ENCODE measurements around the gene RFX1.

The RFX1 gene

DNA sequence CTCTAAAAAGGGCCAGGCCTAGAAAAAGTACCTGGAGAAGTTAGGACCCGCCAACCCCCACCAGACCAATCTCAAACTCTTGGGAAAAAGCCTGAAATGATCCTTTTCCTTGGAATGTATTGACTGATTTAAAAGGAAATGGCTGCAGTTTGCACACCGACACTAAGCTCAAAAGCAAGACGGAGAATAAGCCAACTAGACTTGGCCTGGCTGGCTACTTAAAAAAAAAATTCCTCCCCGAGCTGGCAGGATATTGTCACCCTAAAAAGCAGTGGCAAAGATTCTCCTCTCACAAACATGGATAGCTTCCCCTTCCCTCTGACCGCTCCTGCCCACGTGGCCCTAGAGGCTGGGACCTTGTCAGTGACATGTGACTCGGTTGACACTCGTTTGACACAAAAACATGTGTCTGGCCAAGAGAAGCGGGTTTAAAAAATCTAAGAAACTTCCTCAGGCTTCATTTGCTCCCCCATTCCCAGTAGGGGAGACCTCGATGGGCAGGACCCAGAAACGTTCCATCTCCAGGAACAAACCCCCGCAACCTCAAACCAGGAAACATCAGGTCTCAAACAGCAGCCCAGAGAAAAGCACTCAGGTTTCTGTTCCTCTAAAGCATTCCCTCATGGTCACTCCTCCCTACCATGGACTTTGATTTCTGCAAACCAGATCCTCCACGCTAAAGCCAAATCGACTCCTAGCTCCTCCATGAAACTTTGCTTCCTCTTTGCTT is 1.3 kb downstream of the RFX1 start:
- TF ChIP-seq ZNF70 (CRISPR knock-in tag; IDR thresholded peaks at IDR 0.05) (no peak), SNAI2 (CRISPR knock-in tag; IDR thresholded peaks at IDR 0.05) (no peak), ISL1 (CRISPR knock-in tag; IDR thresholded peaks at IDR 0.05) (no peak), PPARA (CRISPR knock-in tag; IDR thresholded peaks at IDR 0.05; ENCODE audit: borderline replicate concordance) (no peak), GLIS3 (CRISPR knock-in tag; IDR thresholded peaks at IDR 0.05) (no peak), RARB (CRISPR knock-in tag; IDR thresholded peaks at IDR 0.05) (no peak), CSDC2 (CRISPR knock-in tag; IDR thresholded peaks at IDR 0.05) (no peak), OSR1 (CRISPR knock-in tag; IDR thresholded peaks at IDR 0.05) (no peak)
- TF ChIP-seq, protein P1, sequence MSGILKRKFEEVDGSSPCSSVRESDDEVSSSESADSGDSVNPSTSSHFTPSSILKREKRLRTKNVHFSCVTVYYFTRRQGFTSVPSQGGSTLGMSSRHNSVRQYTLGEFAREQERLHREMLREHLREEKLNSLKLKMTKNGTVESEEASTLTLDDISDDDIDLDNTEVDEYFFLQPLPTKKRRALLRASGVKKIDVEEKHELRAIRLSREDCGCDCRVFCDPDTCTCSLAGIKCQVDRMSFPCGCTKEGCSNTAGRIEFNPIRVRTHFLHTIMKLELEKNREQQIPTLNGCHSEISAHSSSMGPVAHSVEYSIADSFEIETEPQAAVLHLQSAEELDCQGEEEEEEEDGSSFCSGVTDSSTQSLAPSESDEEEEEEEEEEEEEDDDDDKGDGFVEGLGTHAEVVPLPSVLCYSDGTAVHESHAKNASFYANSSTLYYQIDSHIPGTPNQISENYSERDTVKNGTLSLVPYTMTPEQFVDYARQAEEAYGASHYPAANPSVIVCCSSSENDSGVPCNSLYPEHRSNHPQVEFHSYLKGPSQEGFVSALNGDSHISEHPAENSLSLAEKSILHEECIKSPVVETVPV (CRISPR knock-in tag; IDR thresholded peaks at IDR 0.05), result no peak
- no peak for ATAC-seq

DNA sequence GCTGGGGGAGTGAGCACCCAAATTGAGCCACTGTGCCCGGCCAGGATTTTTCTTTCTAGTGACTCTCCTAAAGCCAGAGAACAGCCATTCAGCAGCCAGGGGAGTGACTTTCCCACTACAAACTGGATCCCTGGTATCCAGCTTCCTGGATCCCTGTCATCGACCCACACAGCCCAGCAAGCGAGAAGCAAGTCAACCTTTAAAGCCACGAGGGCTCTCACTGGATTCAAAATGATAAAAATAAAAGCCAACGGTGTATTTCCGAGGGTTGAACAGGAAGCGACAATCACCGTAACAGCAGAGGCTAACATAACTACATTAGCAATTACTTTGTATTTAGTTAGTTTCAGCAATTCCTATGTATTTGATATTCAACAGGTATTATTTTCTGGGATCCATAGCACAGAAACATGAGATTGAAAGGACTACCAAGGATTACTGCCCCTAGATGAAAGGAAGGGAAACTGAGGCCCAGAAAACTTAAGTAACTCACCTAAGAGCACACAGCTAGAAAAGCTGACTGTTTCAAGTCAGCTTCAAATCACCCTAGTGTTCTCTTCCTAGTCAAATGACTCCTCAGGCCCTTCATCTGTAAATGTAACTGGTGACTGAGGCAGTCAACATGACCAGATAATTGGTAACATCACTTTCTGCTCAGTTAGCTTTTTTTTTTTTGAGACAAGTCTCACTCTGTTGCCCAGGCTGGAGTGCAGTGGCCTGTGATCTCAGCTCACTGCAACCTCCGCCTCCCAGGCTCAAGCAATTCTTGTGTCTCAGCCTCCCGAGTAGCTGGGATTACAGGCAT is 2.7 kb downstream of the RFX1 start:
- no peak for ATAC-seq
- TF ChIP-seq PPARA (CRISPR knock-in tag; IDR thresholded peaks at IDR 0.05; ENCODE audit: borderline replicate concordance) (no peak), TOX (CRISPR knock-in tag; IDR thresholded peaks at IDR 0.05; ENCODE audit: borderline replicate concordance) (no peak)
- TF ChIP-seq, protein P1 (CRISPR knock-in tag; IDR thresholded peaks at IDR 0.05), result no peak

DNA sequence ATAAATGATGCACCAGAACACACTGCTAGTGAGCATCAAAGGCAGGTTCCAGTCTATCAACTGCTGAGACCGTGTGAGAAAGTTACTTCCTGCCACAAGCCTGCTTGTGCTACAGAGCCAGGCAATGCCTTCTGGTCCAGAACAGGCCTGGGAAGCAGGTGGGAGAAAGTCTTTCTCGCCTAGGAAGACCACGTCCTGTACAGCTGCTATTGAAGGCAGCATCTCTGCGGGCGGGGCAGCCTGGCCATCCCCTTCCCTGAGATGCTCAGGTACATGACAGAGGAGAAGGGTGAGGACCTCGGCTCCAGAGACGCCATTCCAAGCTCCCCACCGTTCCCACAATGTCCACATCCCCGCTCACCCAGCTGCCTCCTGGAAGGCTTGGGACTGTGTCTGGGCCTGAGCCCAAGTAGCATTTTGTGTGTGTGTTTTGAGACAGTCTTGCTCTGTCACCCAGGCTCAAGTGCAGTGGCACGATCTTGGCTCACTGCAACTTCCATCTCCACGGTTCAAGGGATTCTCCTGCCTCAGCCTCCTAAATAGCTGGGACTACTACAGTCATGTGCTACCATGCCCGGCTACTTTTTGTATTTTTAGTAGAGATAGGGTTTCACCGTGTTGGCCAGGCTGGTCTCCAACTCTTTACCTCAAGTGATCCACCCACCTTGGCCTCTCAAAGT is 3.4 kb downstream of the RFX1 start:
- ATAC-seq, result no peak
- TF ChIP-seq ZFP3 (CRISPR knock-in tag; IDR thresholded peaks at IDR 0.05) (no peak), ZNF70 (CRISPR knock-in tag; IDR thresholded peaks at IDR 0.05) (no peak), ZFP30 (CRISPR knock-in tag; IDR thresholded peaks at IDR 0.05) (no peak), TCF4 (CRISPR knock-in tag; IDR thresholded peaks at IDR 0.05; ENCODE audit: borderline replicate concordance) (no peak)

DNA sequence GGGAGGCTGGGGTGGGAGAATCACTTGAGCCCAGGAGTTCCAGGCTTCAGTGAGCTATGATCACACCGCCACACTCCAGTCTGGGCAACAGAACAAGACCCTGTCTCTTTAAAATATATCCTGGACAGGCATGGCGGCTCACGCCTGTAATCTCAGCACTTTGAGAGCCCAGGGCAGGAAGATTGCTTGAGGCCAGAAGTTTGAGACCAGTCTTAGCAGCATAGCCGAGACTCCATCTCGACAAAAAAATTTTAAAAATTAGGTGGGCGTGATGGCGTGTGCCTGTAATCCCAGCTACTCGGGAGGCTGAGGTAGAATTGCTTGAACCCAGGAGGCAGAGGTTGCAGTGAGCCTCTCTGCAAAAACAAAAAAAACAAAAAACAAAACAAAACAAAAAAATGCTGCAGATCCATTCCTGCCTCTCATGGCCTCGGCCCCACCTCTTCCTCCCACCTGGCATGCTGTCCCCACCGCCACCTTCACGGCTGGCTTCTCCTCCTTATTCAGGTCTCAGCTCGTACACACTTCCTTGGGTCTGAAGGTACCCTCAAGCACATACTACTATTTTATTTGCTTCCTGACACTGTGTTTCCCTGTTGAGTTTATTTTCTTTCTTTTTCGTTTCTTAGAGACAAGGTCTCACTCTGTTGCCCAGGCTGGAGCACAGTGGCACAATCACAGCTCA is 5.3 kb downstream of the RFX1 start:
- TF ChIP-seq, protein P1 (CRISPR knock-in tag; IDR thresholded peaks at IDR 0.05), result no peak
- TF ChIP-seq RARB (CRISPR knock-in tag; IDR thresholded peaks at IDR 0.05), result no peak
- no peak for TF ChIP-seq ESRRG (CRISPR knock-in tag; IDR thresholded peaks at IDR 0.05)
- TF ChIP-seq GLIS3 (CRISPR knock-in tag; IDR thresholded peaks at IDR 0.05), result no peak
- no peak for TF ChIP-seq PPARA (CRISPR knock-in tag; IDR thresholded peaks at IDR 0.05; ENCODE audit: borderline replicate concordance)
- TF ChIP-seq BACH2 (CRISPR knock-in tag; IDR thresholded peaks at IDR 0.05; ENCODE audit: borderline replicate concordance), result no peak
- TF ChIP-seq ISL1 (CRISPR knock-in tag; IDR thresholded peaks at IDR 0.05), result no peak
- no peak for TF ChIP-seq ZNF565 (CRISPR knock-in tag; conservative IDR thresholded peaks at IDR 0.05; ENCODE audit: low read depth)
- TF ChIP-seq TOX (CRISPR knock-in tag; IDR thresholded peaks at IDR 0.05; ENCODE audit: borderline replicate concordance), result no peak
- no peak for ATAC-seq

DNA sequence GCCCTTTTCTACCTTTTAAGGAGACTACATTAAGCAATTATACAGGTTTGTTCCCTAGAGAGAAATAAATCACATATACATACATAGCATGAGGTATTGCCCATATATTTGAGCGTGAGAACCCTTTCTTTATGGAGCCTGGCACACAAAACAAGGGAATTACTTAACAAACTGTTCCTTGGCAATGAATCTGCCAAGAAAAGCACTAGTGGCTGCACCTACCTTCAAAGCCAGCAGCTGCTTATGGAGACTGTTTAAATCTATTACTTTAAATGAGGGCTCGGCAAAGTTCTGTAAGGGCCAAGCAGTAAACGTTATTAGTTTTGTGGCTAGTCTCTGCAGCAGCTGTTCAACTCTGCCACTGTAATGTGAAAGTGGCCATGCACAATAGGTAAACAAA is 7.0 kb downstream of the RFX1 start:
- ATAC-seq, result no peak
- TF ChIP-seq, protein P2, sequence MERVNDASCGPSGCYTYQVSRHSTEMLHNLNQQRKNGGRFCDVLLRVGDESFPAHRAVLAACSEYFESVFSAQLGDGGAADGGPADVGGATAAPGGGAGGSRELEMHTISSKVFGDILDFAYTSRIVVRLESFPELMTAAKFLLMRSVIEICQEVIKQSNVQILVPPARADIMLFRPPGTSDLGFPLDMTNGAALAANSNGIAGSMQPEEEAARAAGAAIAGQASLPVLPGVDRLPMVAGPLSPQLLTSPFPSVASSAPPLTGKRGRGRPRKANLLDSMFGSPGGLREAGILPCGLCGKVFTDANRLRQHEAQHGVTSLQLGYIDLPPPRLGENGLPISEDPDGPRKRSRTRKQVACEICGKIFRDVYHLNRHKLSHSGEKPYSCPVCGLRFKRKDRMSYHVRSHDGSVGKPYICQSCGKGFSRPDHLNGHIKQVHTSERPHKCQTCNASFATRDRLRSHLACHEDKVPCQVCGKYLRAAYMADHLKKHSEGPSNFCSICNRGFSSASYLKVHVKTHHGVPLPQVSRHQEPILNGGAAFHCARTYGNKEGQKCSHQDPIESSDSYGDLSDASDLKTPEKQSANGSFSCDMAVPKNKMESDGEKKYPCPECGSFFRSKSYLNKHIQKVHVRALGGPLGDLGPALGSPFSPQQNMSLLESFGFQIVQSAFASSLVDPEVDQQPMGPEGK (CRISPR knock-in tag; IDR thresholded peaks at IDR 0.05; ENCODE audit: borderline replicate concordance), result no peak
- no peak for TF ChIP-seq ZNF70 (CRISPR knock-in tag; IDR thresholded peaks at IDR 0.05)
- no peak for TF ChIP-seq TOX (CRISPR knock-in tag; IDR thresholded peaks at IDR 0.05; ENCODE audit: borderline replicate concordance)
- no peak for TF ChIP-seq GLIS3 (CRISPR knock-in tag; IDR thresholded peaks at IDR 0.05)
- TF ChIP-seq, protein P1 (CRISPR knock-in tag; IDR thresholded peaks at IDR 0.05), result no peak
- TF ChIP-seq, protein P3, sequence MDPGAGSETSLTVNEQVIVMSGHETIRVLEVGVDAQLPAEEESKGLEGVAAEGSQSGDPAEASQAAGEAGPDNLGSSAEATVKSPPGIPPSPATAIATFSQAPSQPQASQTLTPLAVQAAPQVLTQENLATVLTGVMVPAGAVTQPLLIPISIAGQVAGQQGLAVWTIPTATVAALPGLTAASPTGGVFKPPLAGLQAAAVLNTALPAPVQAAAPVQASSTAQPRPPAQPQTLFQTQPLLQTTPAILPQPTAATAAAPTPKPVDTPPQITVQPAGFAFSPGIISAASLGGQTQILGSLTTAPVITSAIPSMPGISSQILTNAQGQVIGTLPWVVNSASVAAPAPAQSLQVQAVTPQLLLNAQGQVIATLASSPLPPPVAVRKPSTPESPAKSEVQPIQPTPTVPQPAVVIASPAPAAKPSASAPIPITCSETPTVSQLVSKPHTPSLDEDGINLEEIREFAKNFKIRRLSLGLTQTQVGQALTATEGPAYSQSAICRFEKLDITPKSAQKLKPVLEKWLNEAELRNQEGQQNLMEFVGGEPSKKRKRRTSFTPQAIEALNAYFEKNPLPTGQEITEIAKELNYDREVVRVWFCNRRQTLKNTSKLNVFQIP (CRISPR knock-in tag; IDR thresholded peaks at IDR 0.05; ENCODE audit: borderline replicate concordance, low read depth), result no peak
- no peak for TF ChIP-seq CSDC2 (CRISPR knock-in tag; IDR thresholded peaks at IDR 0.05)
- no peak for TF ChIP-seq ESRRG (CRISPR knock-in tag; IDR thresholded peaks at IDR 0.05)
- TF ChIP-seq ZC3H10 (CRISPR knock-in tag; IDR thresholded peaks at IDR 0.05), result no peak
- no peak for TF ChIP-seq BACH2 (CRISPR knock-in tag; IDR thresholded peaks at IDR 0.05; ENCODE audit: borderline replicate concordance)
- no peak for TF ChIP-seq ISL1 (CRISPR knock-in tag; IDR thresholded peaks at IDR 0.05)
- no peak for TF ChIP-seq OSR1 (CRISPR knock-in tag; IDR thresholded peaks at IDR 0.05)
- TF ChIP-seq TCF4 (CRISPR knock-in tag; IDR thresholded peaks at IDR 0.05; ENCODE audit: borderline replicate concordance), result no peak
- no peak for TF ChIP-seq SNAI2 (CRISPR knock-in tag; IDR thresholded peaks at IDR 0.05)

Data from SK-N-SH treated with all-trans-retinoic acid at 6 μM for 48 hours (cell line).